Measurements from ENCODE around the gene VSIR. TPM values are rescaled to one million over a fixed set of nuclear protein-coding genes. Genes with fewer than 3 reads are reported as not detected.

VSIR gene
- total RNA-seq, 2 donors from 2014 or later: 14.8 to 17.1 TPM

- 83% methylated on average over 2 of the region's 2 CpGs; no CpG with 5 or more reads in 1 of the 2 donors for WGBS, 2 donors
- intact Hi-C loops (cut with DNase I): no loop called here
These were observed 62.8 kb downstream of the VSIR start for GRCh38 chr10:71710519-71710918.

GRCh38 chr10:71708897-71709882 is 64.1 kb downstream of the VSIR start:
- Histone ChIP-seq H3K27ac (no peak overlapping the region), H3K4me3 (no peak overlapping the region), H3K4me1 (peaks cover 11% of the 10 kb centered on the region), H3K27me3 (no peaks in the 10 kb centered on the region), H3K9me3 (no peaks in the 10 kb centered on the region), H3K36me3 (replicated peaks in 1 of 2; ENCODE audit: insufficient read depth in 1 of 2, low read depth in 2 of 2) (no peaks in the 10 kb centered on the region)
- TF ChIP-seq POLR2A (IDR thresholded peaks at IDR 0.05) (no peak), CTCF (IDR thresholded peaks at IDR 0.05) (no peak)
- intact Hi-C loops (cut with DNase I): no loop called here
- ATAC-seq: no peak
- 55 to 59% methylated on average over 9 to 28 of the region's 28 CpGs for WGBS, 2 donors
- no peak for DNase-seq

More at GRCh38 chr10:71710519-71710918, 62.8 kb downstream of the VSIR start:
- no peak overlapping the region for H3K4me3 ChIP-seq
- DNase-seq: no peak
- H3K4me1 ChIP-seq: peaks cover 17% of the 10 kb centered on the region
- H3K27me3 ChIP-seq: no peaks in the 10 kb centered on the region
- H3K27ac ChIP-seq: no peak overlapping the region
- H3K36me3 ChIP-seq (replicated peaks in 1 of 2; ENCODE audit: insufficient read depth in 1 of 2, low read depth in 2 of 2): no peaks in the 10 kb centered on the region
- H3K9me3 ChIP-seq: no peaks in the 10 kb centered on the region
- TF ChIP-seq POLR2A (IDR thresholded peaks at IDR 0.05): no peak
- TF ChIP-seq CTCF (IDR thresholded peaks at IDR 0.05): no peak
- no peak for ATAC-seq

- no peak overlapping the region for H3K27ac ChIP-seq
- H3K4me3 ChIP-seq: no peak overlapping the region
- TF ChIP-seq POLR2A (IDR thresholded peaks at IDR 0.05) (no peak), CTCF (IDR thresholded peaks at IDR 0.05) (peak; percentile 11 to 67 (median 49))
- no peaks in the 10 kb centered on the region for H3K9me3 ChIP-seq
- H3K4me1 ChIP-seq: peaks cover 3% of the 10 kb centered on the region
- no peaks in the 10 kb centered on the region for H3K27me3 ChIP-seq
- DNase-seq (peak in 3 of 4 donors; percentile 34 to 45 (median 38)), ATAC-seq (no peak)
- H3K36me3 ChIP-seq (replicated peaks in 1 of 2; ENCODE audit: insufficient read depth in 1 of 2, low read depth in 2 of 2): no peaks in the 10 kb centered on the region
- intact Hi-C loops (cut with DNase I): no loop called here
- WGBS, 2 donors: 13 to 37% methylated on average over 5 to 10 of the region's 10 CpGs
These were observed 65.0 kb downstream of the VSIR start for GRCh38 chr10:71708301-71708703.

GRCh38 chr10:71707240-71707789 is 66.0 kb downstream of the VSIR start:
- H3K4me3 ChIP-seq: no peak overlapping the region
- no peaks in the 10 kb centered on the region for H3K4me1 ChIP-seq
- DNase-seq (no peak), ATAC-seq (no peak)
- H3K36me3 ChIP-seq (replicated peaks in 1 of 2; ENCODE audit: insufficient read depth in 1 of 2, low read depth in 2 of 2): no peaks in the 10 kb centered on the region
- no peak overlapping the region for H3K27ac ChIP-seq
- intact Hi-C loops (cut with DNase I): no loop called here
- no peaks in the 10 kb centered on the region for H3K27me3 ChIP-seq
- 59 to 87% methylated on average over 3 to 5 of the region's 5 CpGs for WGBS, 2 donors
- TF ChIP-seq CTCF (IDR thresholded peaks at IDR 0.05) (no peak), POLR2A (IDR thresholded peaks at IDR 0.05) (no peak)
- H3K9me3 ChIP-seq: no peaks in the 10 kb centered on the region
